NCI-H146 treated with DMSO at 0.1 percent for 48 hours (cell line): ENCODE data around the gene TSHZ1.
"Not testable (repeated sequence)": the region's sequence is repeated elsewhere in the genome, so short reads cannot be mapped to it uniquely, and the experiment has no call there.

Experiments used
- DNase-seq: peaks from one replicate; lab custom pipeline; 2025; ENCODE audit not compliant: unreplicated experiment; lab: John Stamatoyannopoulos, UW

Gene TSHZ1

GRCh38 chr18:75304678-75305557 is 94.3 kb downstream of the TSHZ1 start:
- DNase-seq = no peak

- no peak for DNase-seq
Observed at GRCh38 chr18:75305984-75306383, 95.4 kb downstream of the TSHZ1 start.

GRCh38 chr18:75307530-75307929 is 96.9 kb downstream of the TSHZ1 start:
- no peak for DNase-seq

- no peak for DNase-seq
Observed at GRCh38 chr18:75309564-75309963, 99.0 kb downstream of the TSHZ1 start.

- no peak for DNase-seq
Observed at GRCh38 chr18:75314117-75314516, 103.5 kb downstream of the TSHZ1 start.

- no peak for DNase-seq
Observed at GRCh38 chr18:75314606-75315005, 104.0 kb downstream of the TSHZ1 start.

- DNase-seq = no peak
Observed at GRCh38 chr18:75316223-75316622, 105.6 kb downstream of the TSHZ1 start.

- no peak for DNase-seq
Observed at GRCh38 chr18:75316826-75317225, 106.2 kb downstream of the TSHZ1 start.

GRCh38 chr18:75317300-75317699 is 106.7 kb downstream of the TSHZ1 start:
- no peak for DNase-seq

- DNase-seq = no peak
Observed at GRCh38 chr18:75317703-75318102, 107.1 kb downstream of the TSHZ1 start.

GRCh38 chr18:75319905-75320304 is 109.3 kb downstream of the TSHZ1 start:
- no peak for DNase-seq

- DNase-seq = no peak
Observed at GRCh38 chr18:75320506-75320905, 109.9 kb downstream of the TSHZ1 start.

GRCh38 chr18:75321431-75321830 is 110.8 kb downstream of the TSHZ1 start:
- DNase-seq = no peak

GRCh38 chr18:75322206-75322605 is 111.6 kb downstream of the TSHZ1 start:
- DNase-seq = no peak

GRCh38 chr18:75323821-75324585 is 113.4 kb downstream of the TSHZ1 start:
- no peak for DNase-seq

- DNase-seq = no peak
Observed at GRCh38 chr18:75324686-75325257, 114.2 kb downstream of the TSHZ1 start.

GRCh38 chr18:75329753-75330152 is 119.2 kb downstream of the TSHZ1 start:
- not testable (repeated sequence) for DNase-seq

GRCh38 chr18:75330308-75330707 is 119.7 kb downstream of the TSHZ1 start:
- no peak for DNase-seq

- no peak for DNase-seq
Observed at GRCh38 chr18:75334869-75335268, 124.3 kb downstream of the TSHZ1 start.

GRCh38 chr18:75335511-75335910 is 124.9 kb downstream of the TSHZ1 start:
- no peak for DNase-seq

GRCh38 chr18:75336767-75337166 is 126.2 kb downstream of the TSHZ1 start:
- no peak for DNase-seq

GRCh38 chr18:75337348-75337747 is 126.8 kb downstream of the TSHZ1 start:
- no peak for DNase-seq
